HCT116 (cell line): ENCODE results near the gene SPEN. TPM values are rescaled to one million over a fixed set of nuclear protein-coding genes. Genes with fewer than 3 reads are reported as not detected.

Experiments
- ATAC-seq: fragments of 200-7000 bp; cut with Tn5 transposase; 2 replicates; pipeline ENCODE4 v1.9.1; 2020; ENCODE audit warnings: mild to moderate bottlenecking, moderate library complexity
- BruUV-seq: library from RNA; stranded (reverse); fragments of 400-500 nt; replicated peaks from 2 replicates; lab custom pipeline; 2021; lab: Mats Ljungman, UMichigan
- CTCF ChIA-PET: fragments of 300-600 bp; sonication (Branson Sonifier 250); formaldehyde crosslinking; loops from one replicate; lab custom pipeline; 2021; ENCODE audit warnings: antibody characterized with exemption; lab: Charles Lee
- POLR2A ChIA-PET: fragments of 300-600, 350-600 bp; sonication (Branson Sonifier 250); formaldehyde crosslinking; loops from one replicate; lab custom pipeline; 2021; ENCODE audit warnings: antibody characterized with exemption; lab: Charles Lee
- RAD21 ChIA-PET, 2 experiments: fragments of 300-600 bp; sonication (Branson Sonifier 250); formaldehyde crosslinking; loops; one replicate each; lab custom pipeline; 2023; ENCODE audit warnings: low total read pairs in 2 of 2; ENCODE audit not compliant: uncharacterized antibody in 2 of 2, unreplicated experiment in 2 of 2, low non-redundant PET in 1 of 2; lab: Charles Lee
- DNase-seq: peaks from one replicate; pipeline ENCODE4 v3.0.0-alpha.2; 2010; ENCODE audit warnings: low read depth, low spot score
- H2AFZ ChIP-seq: fragments of 200-600 bp; shearing (Covaris generic), sonication (generic); 2 replicates; pipeline ENCODE4 v1.6.1; 2017; ENCODE audit warnings: low read depth, mixed run types, mixed read lengths, antibody characterized with exemption, low read length; ENCODE audit not compliant: poor library complexity, severe bottlenecking
- H3K27ac ChIP-seq: 2 replicates; pipeline ENCODE4 v1.5.1; 2012; ENCODE audit warnings: low read depth, low read length
- H3K27me3 ChIP-seq: fragments of 200-600 bp; sonication (generic); 2 replicates; pipeline ENCODE4 v1.6.1; 2016; ENCODE audit warnings: mixed run types, low read length, mixed read lengths; ENCODE audit not compliant: insufficient read depth
- H3K36me3 ChIP-seq, 2 experiments: fragments of 200-500 bp in 1 of 2; fragments of 200-600 bp in 1 of 2; sonication (Bioruptor generic) in 1 of 2; sonication (generic) in 1 of 2; 2 replicates each; pipeline versions ENCODE4 v1.5.1 to v1.6.1; 2014 to 2016; ENCODE audit warnings: low read length in 2 of 2, inconsistent platforms in 1 of 2, mixed read lengths in 1 of 2, mixed run types in 1 of 2; ENCODE audit not compliant: insufficient read depth in 2 of 2, control insufficient read depth in 1 of 2
- H3K4me1 ChIP-seq, 2 experiments: fragments of 200-600 bp in 1 of 2; sonication (generic) in 1 of 2; 2 replicates each; pipeline versions ENCODE4 v1.5.1 to v1.6.1; 2012 to 2017; ENCODE audit warnings: low read length in 2 of 2, inconsistent platforms in 1 of 2, mild to moderate bottlenecking in 1 of 2, mixed read lengths in 1 of 2, mixed run types in 1 of 2, moderate library complexity in 1 of 2; ENCODE audit not compliant: insufficient read depth in 2 of 2, control insufficient read depth in 1 of 2
- H3K4me2 ChIP-seq: fragments of 200-600 bp; sonication (generic); 2 replicates; pipeline ENCODE4 v1.6.1; 2017; ENCODE audit warnings: mixed run types, low read length, mixed read lengths
- H3K4me3 ChIP-seq, 2 experiments: fragments of 200-600 bp in 1 of 2; sonication (generic) in 1 of 2; replicated peaks in 1 of 2; 2 replicates each; pipeline ENCODE4 v1.5.1; 2011 to 2016; ENCODE audit warnings: low read length in 2 of 2, control low read depth in 1 of 2, low read depth in 1 of 2, mild to moderate bottlenecking in 1 of 2, mixed read lengths in 1 of 2, mixed run types in 1 of 2
- H3K79me2 ChIP-seq: fragments of 200-600 bp; sonication (generic); 2 replicates; pipeline ENCODE4 v1.6.1; 2017; ENCODE audit warnings: mild to moderate bottlenecking, mixed run types, low read length, moderate library complexity, mixed read lengths; ENCODE audit not compliant: insufficient read depth
- H3K9ac ChIP-seq: fragments of 200-600 bp; sonication (generic); 2 replicates; pipeline ENCODE4 v1.6.1; 2016; ENCODE audit warnings: low read length, mixed read lengths
- H3K9me2 ChIP-seq: fragments of 200-600 bp; sonication (generic), shearing (Covaris generic); 2 replicates; pipeline ENCODE4 v1.6.1; 2017; ENCODE audit warnings: mixed run types, mild to moderate bottlenecking, moderate library complexity; ENCODE audit not compliant: insufficient read depth
- H3K9me3 ChIP-seq, 2 experiments: fragments of 200-500 bp in 1 of 2; fragments of 200-600 bp in 1 of 2; sonication (Bioruptor generic) in 1 of 2; sonication (generic) in 1 of 2; 2 replicates each; pipeline ENCODE4 v1.6.1; 2014 to 2017; ENCODE audit warnings: low read length in 2 of 2, mixed read lengths in 2 of 2, inconsistent platforms in 1 of 2, low read depth in 1 of 2, mild to moderate bottlenecking in 1 of 2, mixed run types in 1 of 2, moderate library complexity in 1 of 2; ENCODE audit not compliant: control insufficient read depth in 1 of 2, insufficient read depth in 1 of 2
- H4K20me1 ChIP-seq: fragments of 200-600 bp; sonication (generic), shearing (Covaris generic); 2 replicates; pipeline ENCODE4 v1.6.1; 2017; ENCODE audit warnings: mixed run types, mild to moderate bottlenecking, moderate library complexity; ENCODE audit not compliant: insufficient read depth
- EGR1 ChIP-seq: IDR thresholded peaks from 2 replicates; pipeline ENCODE4 v1.6.1; 2012; ENCODE audit warnings: low read depth
- EZH2 ChIP-seq: fragments of 200-600 bp; sonication (generic); IDR thresholded peaks from 2 replicates; pipeline ENCODE4 v1.6.1; 2017; ENCODE audit warnings: antibody characterized with exemption, mixed run types
- EZH2phosphoT487 ChIP-seq: fragments of 200-600 bp; IDR thresholded peaks from 2 replicates; pipeline ENCODE4 v1.6.1; 2018; ENCODE audit warnings: antibody characterized with exemption, borderline replicate concordance
- JUND ChIP-seq: IDR thresholded peaks from 2 replicates; pipeline ENCODE4 v1.6.1; 2012
- POLR2A ChIP-seq: IDR thresholded peaks from 2 replicates; pipeline ENCODE4 v1.7.0; 2011; ENCODE audit warnings: borderline replicate concordance; ENCODE audit not compliant: insufficient read depth, insufficient read length; ENCODE audit errors: extremely low read depth
- RAD21 ChIP-seq: IDR thresholded peaks from 2 replicates; pipeline ENCODE4 v1.6.1; 2012; ENCODE audit warnings: low read depth, mild to moderate bottlenecking
- SIN3A ChIP-seq: IDR thresholded peaks from 2 replicates; pipeline ENCODE4 v1.6.1; 2012; ENCODE audit warnings: low read depth
- SP1 ChIP-seq: IDR thresholded peaks from 2 replicates; pipeline ENCODE4 v1.6.1; 2012; ENCODE audit warnings: low read depth
- TCF7L2 ChIP-seq: IDR thresholded peaks from 2 replicates; pipeline ENCODE4 v1.7.0; 2011; ENCODE audit warnings: borderline replicate concordance, inconsistent platforms; ENCODE audit not compliant: insufficient read depth, insufficient read length; ENCODE audit errors: extremely low read depth
- YY1 ChIP-seq: IDR thresholded peaks from 2 replicates; pipeline ENCODE4 v1.6.1; 2011; ENCODE audit warnings: low read length, low read depth, moderate library complexity, mild to moderate bottlenecking; ENCODE audit not compliant: insufficient replicate concordance; ENCODE audit errors: extremely low read depth
- ZNF274 ChIP-seq: fragments of 200-500 bp; sonication (Bioruptor generic); IDR thresholded peaks from 2 replicates; pipeline ENCODE4 v1.6.1; 2014; ENCODE audit warnings: mild to moderate bottlenecking, low read depth, low read length, inconsistent platforms
- intact Hi-C: fragments of 100-400 bp; cut with micrococcal nuclease; formaldehyde crosslinking; loops from 2 replicates; pipeline ENCODE4 v1.10.0; 2022
- total RNA-seq: library from RNA; stranded (reverse); gene quantifications from one replicate; pipeline ENCODE4 v1.2.1, GENCODE V29; 2021; ENCODE audit not compliant: unreplicated experiment
- TF ChIP-seq, protein P1 (sequence below): IDR thresholded peaks from 2 replicates; pipeline ENCODE4 v1.6.1; 2012
- TF ChIP-seq, protein P2 (sequence below): IDR thresholded peaks from 2 replicates; pipeline ENCODE4 v1.6.1; 2012; ENCODE audit warnings: low read depth
- TF ChIP-seq, protein P3 (sequence below): IDR thresholded peaks from 2 replicates; pipeline ENCODE4 v1.6.1; 2011; ENCODE audit warnings: mild to moderate bottlenecking, low read length, moderate library complexity; ENCODE audit not compliant: insufficient replicate concordance; ENCODE audit errors: extremely low read depth

SPEN gene
- total RNA-seq, 1 experiment from 2014 or later = 58.6 TPM

DNA sequence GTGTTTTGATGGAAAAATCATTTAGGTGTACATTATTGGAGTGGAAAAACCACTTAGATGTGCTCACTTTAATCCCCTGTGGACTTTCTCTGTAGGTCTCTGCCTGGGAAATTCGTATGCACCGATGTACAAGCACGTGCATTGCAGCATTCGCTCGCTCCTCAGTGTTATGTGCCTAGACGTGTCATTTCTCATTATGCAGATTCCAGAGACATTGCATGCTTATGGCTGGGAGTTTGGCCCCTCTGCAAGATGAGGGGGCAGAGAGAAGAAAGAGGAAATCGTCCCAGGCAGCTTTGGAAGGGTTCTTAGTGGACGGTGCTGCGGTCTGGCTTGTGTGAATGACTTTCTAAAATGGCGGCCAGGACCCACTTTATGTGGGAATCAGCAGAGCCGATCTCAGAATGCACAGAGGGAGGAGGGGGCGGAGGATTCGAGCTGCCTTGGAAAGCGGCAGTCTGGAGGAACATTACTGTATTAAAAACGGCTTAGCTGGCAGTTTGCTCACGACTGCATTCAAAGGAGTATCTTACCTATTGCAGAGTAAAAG, 2.3 kb downstream of the SPEN start:
- Histone ChIP-seq H3K4me3 (peak overlapping the region; percentile 70 to 79), H3K9me2 (no peaks in the 10 kb centered on the region), H3K4me2 (peak overlapping the region; percentile 83), H2AFZ (no peak overlapping the region), H3K27me3 (no peaks in the 10 kb centered on the region), H3K4me1 (peaks cover 33 to 48% of the 10 kb centered on the region in 2 experiments), H3K79me2 (peaks cover 78% of the 10 kb centered on the region), H3K36me3 (no peaks in the 10 kb centered on the region), H3K9me3 (no peaks in the 10 kb centered on the region), H4K20me1 (0 out of 2 replicates have a peak, but pooled peaks cover 3% of the 10 kb centered on the region), H3K27ac (peak overlapping the region; percentile 86), H3K9ac (peak overlapping the region; percentile 90)
- TF ChIP-seq JUND (no peak), EZH2 (no peak), YY1 (peak; percentile 89), EZH2phosphoT487 (no peak), RAD21 (no peak), POLR2A (no peak), SP1 (no peak), SIN3A (no peak), TCF7L2 (peak; percentile 0), EGR1 (0 out of 2 replicates have a peak, but pooled peaks have one; percentile 10), ZNF274 (no peak)
- TF ChIP-seq, protein P1, sequence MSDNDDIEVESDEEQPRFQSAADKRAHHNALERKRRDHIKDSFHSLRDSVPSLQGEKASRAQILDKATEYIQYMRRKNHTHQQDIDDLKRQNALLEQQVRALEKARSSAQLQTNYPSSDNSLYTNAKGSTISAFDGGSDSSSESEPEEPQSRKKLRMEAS = peak; percentile 82
- TF ChIP-seq, protein P2, sequence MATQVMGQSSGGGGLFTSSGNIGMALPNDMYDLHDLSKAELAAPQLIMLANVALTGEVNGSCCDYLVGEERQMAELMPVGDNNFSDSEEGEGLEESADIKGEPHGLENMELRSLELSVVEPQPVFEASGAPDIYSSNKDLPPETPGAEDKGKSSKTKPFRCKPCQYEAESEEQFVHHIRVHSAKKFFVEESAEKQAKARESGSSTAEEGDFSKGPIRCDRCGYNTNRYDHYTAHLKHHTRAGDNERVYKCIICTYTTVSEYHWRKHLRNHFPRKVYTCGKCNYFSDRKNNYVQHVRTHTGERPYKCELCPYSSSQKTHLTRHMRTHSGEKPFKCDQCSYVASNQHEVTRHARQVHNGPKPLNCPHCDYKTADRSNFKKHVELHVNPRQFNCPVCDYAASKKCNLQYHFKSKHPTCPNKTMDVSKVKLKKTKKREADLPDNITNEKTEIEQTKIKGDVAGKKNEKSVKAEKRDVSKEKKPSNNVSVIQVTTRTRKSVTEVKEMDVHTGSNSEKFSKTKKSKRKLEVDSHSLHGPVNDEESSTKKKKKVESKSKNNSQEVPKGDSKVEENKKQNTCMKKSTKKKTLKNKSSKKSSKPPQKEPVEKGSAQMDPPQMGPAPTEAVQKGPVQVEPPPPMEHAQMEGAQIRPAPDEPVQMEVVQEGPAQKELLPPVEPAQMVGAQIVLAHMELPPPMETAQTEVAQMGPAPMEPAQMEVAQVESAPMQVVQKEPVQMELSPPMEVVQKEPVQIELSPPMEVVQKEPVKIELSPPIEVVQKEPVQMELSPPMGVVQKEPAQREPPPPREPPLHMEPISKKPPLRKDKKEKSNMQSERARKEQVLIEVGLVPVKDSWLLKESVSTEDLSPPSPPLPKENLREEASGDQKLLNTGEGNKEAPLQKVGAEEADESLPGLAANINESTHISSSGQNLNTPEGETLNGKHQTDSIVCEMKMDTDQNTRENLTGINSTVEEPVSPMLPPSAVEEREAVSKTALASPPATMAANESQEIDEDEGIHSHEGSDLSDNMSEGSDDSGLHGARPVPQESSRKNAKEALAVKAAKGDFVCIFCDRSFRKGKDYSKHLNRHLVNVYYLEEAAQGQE = no peak
- TF ChIP-seq, protein P3, sequence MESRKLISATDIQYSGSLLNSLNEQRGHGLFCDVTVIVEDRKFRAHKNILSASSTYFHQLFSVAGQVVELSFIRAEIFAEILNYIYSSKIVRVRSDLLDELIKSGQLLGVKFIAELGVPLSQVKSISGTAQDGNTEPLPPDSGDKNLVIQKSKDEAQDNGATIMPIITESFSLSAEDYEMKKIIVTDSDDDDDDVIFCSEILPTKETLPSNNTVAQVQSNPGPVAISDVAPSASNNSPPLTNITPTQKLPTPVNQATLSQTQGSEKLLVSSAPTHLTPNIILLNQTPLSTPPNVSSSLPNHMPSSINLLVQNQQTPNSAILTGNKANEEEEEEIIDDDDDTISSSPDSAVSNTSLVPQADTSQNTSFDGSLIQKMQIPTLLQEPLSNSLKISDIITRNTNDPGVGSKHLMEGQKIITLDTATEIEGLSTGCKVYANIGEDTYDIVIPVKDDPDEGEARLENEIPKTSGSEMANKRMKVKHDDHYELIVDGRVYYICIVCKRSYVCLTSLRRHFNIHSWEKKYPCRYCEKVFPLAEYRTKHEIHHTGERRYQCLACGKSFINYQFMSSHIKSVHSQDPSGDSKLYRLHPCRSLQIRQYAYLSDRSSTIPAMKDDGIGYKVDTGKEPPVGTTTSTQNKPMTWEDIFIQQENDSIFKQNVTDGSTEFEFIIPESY = no peak
- DNase-seq = peak; percentile 35
- ChIA-PET POLR2A (interaction anchor here (0.6 to 1.2 kb wide), 3 partner anchors 16 to 51 kb away, joined by 3 to 10 read pairs (median 4); no protein-coding TSS in a partner anchor), CTCF (interaction anchor here (1.4 kb wide), 1 partner anchor 34 kb away, joined by 5 read pairs; no protein-coding TSS in a partner anchor), RAD21 (interaction anchor here in 1 of 2 experiments (0.6 kb wide), 1 partner anchor 13 kb away, joined by 3 read pairs; no protein-coding TSS in a partner anchor)
- intact Hi-C loops = loop anchor here (1.0 to 5.0 kb wide), 2 partner anchors 16 to 37 kb away; no protein-coding TSS in a partner anchor
- BruUV-seq = no TSS peak
- ATAC-seq = peak; percentile 39
